T-helper 22 cell (primary cell): ENCODE results near the gene DPH3.

Experiments
- DNase-seq: peaks from one replicate; pipeline ENCODE4 v3.0.0-alpha.2; 2020; ENCODE audit warnings: low read depth

DPH3 gene

GRCh38 chr3:16255326-16255725 is 9.4 kb downstream of the DPH3 start:
- DNase-seq, result no peak

GRCh38 chr3:16254916-16255315 is 9.8 kb downstream of the DPH3 start:
- DNase-seq, result no peak

- DNase-seq, result no peak
These were observed 11.1 kb downstream of the DPH3 start for GRCh38 chr3:16253601-16254000.

GRCh38 chr3:16252988-16253387 is 11.8 kb downstream of the DPH3 start:
- no peak for DNase-seq

- no peak for DNase-seq
These were observed 12.3 kb downstream of the DPH3 start for GRCh38 chr3:16252243-16252978.

GRCh38 chr3:16251316-16252085 is 13.2 kb downstream of the DPH3 start:
- DNase-seq, result no peak

- no peak for DNase-seq
These were observed 14.9 kb downstream of the DPH3 start for GRCh38 chr3:16249886-16250285.

- DNase-seq, result no peak
These were observed 15.4 kb downstream of the DPH3 start for GRCh38 chr3:16249336-16249735.

GRCh38 chr3:16248556-16248955 is 16.2 kb downstream of the DPH3 start:
- no peak for DNase-seq

- DNase-seq, result peak; percentile 34
These were observed 17.3 kb downstream of the DPH3 start for GRCh38 chr3:16247282-16248061.

GRCh38 chr3:16245609-16246008 is 19.1 kb downstream of the DPH3 start:
- DNase-seq, result no peak

GRCh38 chr3:16243706-16244490 is 20.8 kb downstream of the DPH3 start:
- no peak for DNase-seq

GRCh38 chr3:16242177-16242576 is 22.6 kb downstream of the DPH3 start:
- no peak for DNase-seq

- DNase-seq, result no peak
These were observed 23.5 kb downstream of the DPH3 start for GRCh38 chr3:16241225-16241624.

- DNase-seq, result no peak
These were observed 24.3 kb downstream of the DPH3 start for GRCh38 chr3:16240229-16241023.

- DNase-seq, result no peak
These were observed 25.0 kb downstream of the DPH3 start for GRCh38 chr3:16239780-16240179.

GRCh38 chr3:16239086-16239770 is 25.5 kb downstream of the DPH3 start:
- no peak for DNase-seq

GRCh38 chr3:16236856-16237393 is 27.8 kb downstream of the DPH3 start:
- no peak for DNase-seq

GRCh38 chr3:16236030-16236639 is 28.6 kb downstream of the DPH3 start:
- no peak for DNase-seq

GRCh38 chr3:16234281-16234680 is 30.5 kb downstream of the DPH3 start:
- no peak for DNase-seq
